GM18868 (cell line): ENCODE results near the gene LZIC.

ENCODE experiments used
- ATAC-seq: cut with Tn5 transposase; IDR thresholded peaks from one replicate; pipeline ENCODE4 v1.9.1; 2021; ENCODE audit warnings: mild to moderate bottlenecking, moderate library complexity; ENCODE audit not compliant: unreplicated experiment

LZIC gene

DNA sequence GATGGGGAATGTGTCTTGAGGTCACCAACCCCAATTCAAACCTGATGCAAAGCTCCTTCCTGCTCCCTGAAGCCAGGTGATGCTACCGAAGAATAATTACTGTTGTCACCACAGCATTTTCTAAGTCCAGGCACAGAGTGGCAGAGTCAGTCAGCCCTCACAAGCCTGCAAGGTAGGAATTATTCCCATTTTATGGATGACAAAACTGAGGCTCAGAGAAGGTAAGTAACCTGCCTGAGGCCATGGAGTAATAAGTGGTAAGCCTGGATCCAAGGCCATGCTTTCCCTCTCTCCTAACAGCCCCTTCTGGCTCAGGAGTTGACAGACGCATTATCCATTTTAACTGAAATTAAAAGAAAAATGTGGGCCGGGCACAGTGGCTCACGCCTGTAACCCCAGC lies 56.1 kb downstream of the LZIC start:
- ATAC-seq = no peak

DNA sequence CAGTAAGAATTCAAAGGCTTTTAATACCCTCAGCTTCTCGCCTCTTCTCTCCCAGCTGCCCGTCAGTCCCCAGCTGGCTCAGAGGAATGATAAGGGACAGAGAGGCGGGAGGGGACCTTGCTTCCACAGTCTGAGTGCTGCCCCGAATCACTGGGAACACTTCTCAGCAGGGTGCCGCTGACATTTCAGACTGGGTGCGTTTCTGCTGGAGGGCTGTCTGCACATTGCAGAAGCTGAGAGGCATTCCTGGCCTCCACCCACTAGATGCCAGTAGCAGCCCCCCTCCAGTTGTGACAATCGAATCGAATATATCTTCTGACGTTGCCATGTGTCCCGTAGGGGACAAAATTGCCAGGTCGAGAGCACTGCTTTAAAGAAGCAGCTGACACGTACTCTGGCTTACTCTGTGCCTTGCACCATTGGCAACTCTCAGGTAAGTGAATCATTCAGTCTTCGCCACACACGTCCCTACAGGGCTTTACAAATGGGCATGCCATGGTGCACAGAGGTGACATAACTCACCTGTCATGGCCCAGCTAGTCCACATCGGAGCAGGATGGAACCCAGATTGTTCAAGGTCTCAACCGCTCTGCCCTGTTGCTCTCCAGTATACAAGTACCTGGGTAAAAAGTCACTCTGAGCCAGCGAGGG lies 57.0 kb downstream of the LZIC start:
- ATAC-seq = no peak

DNA sequence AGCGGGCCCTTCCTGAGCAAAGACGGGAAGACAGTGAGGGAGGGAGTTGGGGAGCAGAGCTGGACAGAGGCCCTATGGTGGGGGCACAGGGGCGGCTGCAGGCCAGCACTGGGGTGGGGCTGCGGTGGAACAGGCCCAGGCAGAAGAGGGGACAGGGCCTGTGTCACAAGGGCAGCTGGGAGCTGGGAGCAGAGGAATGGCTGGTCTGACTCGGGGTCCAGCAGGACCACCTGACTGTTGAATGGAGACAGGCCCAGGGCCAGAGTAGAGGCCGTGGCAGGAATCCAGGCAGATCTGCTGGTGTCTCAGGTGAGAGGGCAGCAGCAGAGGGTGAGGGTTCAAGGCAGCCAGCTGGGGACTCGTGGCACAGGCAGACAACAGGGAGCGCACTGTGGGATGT lies 58.4 kb downstream of the LZIC start:
- ATAC-seq = no peak

DNA sequence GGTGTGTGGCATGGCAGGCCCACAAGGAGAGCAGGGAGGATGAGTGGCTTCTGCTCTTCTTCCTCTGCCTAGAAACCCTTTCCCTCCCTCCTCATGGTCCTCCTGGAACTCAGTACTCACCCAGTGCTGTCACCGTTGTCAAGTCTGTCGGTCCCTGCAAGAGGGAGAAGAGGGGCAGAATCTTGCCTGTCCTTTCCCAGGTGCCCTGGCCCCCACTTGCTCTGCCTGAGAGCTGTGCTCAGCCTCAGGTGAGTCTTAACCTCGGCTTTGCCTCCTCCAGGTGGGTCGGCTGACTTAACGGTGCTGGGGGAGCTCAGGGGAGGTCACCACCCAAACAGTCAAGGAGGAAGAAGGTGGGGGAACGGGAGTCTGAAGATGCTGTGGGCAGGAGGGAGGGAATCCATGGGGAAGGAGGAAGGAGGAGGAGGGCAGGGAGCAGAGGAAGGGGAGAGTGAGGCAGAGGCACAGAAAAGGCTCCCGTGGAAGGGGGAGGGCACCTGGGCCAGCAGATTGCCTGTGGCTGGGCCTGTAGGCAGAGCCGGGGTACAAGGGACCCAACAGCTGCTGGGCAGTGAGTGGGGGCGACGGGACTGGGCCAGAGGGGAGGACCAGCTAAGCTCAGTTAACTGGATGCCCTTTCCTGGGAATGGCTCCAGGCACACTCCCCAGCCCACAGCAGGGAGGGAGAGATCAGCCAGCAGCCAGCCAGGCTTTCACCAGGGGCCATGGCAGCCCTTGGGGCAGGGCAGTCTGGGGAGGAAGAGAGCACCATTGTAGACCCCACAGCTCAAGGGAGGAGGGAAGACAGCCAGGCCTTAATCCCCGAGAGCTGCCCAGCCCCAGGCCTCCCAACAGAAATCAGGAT lies 59.4 kb downstream of the LZIC start:
- ATAC-seq = no peak

DNA sequence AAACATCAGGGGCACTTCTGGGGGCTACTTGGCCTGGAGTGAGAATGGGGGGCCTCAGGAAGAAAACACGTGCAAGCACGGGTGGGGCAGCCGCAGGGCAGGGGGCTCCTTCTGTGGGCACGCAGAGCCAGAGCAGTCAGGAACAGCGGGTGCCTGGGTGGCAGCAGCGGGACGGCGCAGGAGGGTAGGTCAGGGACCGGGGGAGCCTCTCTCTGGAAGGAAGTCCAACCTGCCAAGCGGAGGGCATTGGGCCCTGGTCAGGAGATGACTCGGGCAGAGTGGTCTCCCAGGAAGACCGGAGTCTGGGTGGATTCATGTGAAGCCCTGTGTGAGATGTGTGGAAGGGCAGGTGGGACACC lies 60.3 kb downstream of the LZIC start:
- ATAC-seq = no peak

DNA sequence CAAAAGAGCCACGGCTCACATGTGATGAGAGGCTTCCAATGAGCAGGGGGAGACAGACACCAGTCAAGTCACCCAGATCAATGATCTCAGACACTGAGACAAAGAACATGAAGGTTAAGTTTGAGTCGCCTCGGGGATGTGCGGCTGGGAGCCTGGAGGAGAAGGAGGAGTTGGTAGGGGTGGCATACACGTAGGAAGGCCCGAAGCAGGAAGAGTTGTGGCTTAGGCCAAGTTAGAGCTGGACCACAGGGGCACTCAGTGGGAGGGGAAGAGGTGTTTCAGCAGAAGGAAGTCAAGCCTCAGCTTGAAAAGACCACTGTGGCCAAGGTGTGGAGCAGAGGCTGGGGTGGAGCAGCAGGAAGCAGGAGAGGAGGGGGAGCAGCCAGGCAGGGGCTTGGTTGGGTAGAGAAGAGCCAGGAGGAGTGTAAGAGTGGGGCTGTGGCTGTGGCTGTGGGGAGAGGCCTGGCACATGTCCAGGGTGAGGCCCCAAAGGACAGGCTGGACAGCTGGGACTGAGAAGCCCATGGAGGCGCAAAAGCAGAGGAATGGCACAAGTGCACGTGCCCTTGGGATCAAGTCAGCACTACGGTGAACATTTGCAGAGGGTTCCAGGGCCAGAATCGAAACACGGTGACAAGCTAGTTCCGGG lies 60.8 kb downstream of the LZIC start:
- no peak for ATAC-seq

DNA sequence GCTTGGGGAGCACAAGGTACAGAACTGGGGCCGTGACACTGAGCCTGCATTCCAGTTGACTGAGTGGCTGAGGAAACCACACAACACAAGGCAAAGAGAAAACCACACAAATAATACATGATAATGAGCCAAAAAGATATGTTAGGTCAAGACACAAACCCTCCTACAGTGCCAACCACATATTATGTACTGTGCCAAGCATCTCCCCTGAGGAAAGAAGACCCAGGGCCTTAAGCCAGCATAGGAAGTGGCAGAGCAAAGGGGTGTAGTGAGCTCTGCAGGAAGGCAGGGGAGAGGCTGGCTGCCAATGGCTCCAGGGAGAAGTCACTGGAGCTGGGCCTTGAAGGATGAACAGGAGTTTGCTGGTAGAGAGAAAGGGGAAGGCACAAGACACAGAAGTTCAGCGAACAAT lies 61.3 kb downstream of the LZIC start:
- no peak for ATAC-seq
